Neuron (in vitro differentiated cells): ENCODE results near the gene ACOXL.

Experiments used
- H2AFZ ChIP-seq: one replicate; pipeline ENCODE4 v1.6.1; 2013; ENCODE audit warnings: low read depth, mild to moderate bottlenecking, inconsistent platforms, low read length, moderate library complexity
- H3K27me3 ChIP-seq: one replicate; pipeline ENCODE4 v1.6.1; 2013; ENCODE audit warnings: low read length; ENCODE audit not compliant: insufficient read depth
- H3K36me3 ChIP-seq: one replicate; pipeline ENCODE4 v1.6.1; 2013; ENCODE audit warnings: low read length; ENCODE audit not compliant: insufficient read depth
- H3K4me1 ChIP-seq: one replicate; pipeline ENCODE4 v1.6.1; 2013; ENCODE audit warnings: low read length; ENCODE audit not compliant: insufficient read depth
- H3K4me3 ChIP-seq: 2 replicates; pipeline ENCODE4 v1.5.1; 2013; ENCODE audit warnings: mild to moderate bottlenecking, low read length, moderate library complexity
- H3K9me3 ChIP-seq: one replicate; pipeline ENCODE4 v1.6.1; 2013; ENCODE audit warnings: low read length

The ACOXL gene

DNA sequence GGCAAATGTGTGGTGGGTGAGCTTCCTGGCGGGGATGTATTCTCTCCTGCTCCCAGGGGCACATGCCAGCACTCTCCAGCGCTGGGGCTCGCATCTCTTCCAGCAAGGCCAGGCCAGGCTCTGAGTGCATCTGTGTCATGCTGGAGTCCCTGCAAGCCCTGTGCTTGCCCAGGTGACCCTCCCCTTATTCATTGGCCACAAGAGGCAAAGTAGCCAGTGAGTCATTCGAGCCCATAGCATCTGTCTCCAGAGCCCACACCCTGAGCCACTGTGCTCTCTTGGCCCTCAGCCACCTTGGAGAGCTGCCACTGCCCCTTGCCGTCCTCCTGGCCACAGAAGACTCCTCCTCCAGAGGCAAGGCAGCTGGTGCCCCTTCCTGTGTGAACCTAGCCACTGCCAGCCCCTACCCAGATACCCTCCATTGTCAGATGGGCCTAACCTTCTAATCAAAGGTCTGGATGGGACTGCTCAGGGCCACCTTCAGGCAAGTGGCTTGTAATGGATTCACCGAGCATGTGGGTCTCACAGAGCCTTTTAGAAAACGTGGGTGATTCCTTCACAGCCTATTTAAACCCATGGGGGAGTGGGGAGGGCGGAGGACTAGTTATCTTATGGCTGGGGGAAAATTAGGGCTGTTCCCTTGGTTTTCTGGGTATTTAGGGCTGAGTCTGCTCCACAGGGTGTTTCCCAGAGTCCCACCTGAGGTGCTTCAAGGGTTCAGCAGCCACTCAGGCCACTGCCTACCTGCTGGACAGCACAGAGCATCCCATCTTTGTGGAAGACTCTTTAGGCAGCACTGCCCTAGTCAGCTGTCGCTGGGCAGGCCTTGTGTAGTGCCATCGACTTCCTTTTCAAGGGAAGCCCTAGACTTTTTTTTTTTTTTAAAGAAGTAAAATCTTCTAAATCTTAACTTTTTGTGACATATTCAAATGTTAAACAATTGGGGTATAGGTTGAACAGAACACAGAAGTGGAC, 137.4 kb downstream of the ACOXL start:
- no peaks in the 10 kb centered on the region for H3K27me3 ChIP-seq
- no peaks in the 10 kb centered on the region for H3K9me3 ChIP-seq
- H3K4me1 ChIP-seq = peaks cover 33% of the 10 kb centered on the region
- H2AFZ ChIP-seq = no peak overlapping the region
- no peak overlapping the region for H3K4me3 ChIP-seq
- no peaks in the 10 kb centered on the region for H3K36me3 ChIP-seq

DNA sequence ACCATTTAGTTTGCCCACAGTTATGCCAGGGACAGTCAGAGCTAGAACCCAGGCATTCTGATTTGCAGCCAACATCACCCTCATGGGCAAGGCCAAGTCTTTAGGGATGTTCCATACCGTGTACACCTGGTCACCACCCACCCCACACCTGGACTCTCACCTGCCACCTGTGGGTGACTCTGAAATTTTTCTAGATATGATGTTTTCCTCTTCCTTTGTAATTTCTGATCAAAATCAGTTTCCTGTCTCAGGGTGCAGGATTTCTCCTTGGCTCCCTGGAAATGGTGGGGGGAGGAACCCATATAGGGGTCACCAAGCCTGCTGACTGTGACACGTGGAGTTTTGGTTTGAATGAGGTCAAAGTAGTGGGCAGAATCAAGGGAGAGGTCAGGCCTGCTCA, 138.2 kb downstream of the ACOXL start:
- H3K4me1 ChIP-seq = peaks cover 35% of the 10 kb centered on the region
- no peaks in the 10 kb centered on the region for H3K9me3 ChIP-seq
- no peaks in the 10 kb centered on the region for H3K27me3 ChIP-seq
- H3K4me3 ChIP-seq = no peak overlapping the region
- no peaks in the 10 kb centered on the region for H3K36me3 ChIP-seq
- no peak overlapping the region for H2AFZ ChIP-seq

DNA sequence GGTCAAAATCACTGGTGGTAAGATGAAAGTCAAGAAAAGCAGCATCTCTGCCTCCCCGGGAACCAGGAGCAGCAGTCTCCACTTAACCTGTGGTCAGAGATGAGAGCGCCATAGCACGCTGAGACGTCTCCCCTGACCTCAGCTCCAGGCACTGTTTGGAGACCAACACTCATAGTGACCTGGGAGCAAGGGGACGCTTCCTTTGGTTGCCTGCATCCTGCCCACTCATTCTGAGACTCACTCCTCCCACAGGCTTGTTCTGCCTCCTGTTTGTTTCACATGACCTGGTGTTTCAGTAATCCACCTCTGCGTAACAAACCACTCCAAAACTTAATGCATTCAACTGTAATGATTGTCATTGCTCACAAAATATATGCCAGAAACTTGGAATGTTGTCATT, 139.3 kb downstream of the ACOXL start:
- no peak overlapping the region for H2AFZ ChIP-seq

DNA sequence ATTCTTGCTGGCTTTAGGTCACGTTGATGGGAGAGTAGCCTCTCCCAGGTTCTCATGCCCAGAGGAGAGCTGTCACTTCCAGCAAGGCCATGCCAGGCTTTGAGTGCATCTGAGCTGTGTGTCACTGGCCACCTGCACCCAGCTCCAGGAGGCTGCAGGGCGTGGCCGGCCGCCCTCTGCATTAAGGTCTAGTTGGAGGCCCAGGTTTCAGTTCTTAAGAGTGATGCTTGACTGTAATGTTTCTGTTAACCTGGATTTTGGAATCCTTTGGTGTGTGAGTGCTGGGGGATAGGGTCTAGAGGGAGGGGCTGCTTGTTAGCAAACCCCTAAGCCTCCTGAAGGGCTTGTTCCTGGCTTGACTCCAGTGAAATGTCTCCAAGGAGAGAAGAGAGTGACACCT, 140.1 kb downstream of the ACOXL start:
- Histone ChIP-seq H3K4me1 (peaks cover 27% of the 10 kb centered on the region), H3K27me3 (no peaks in the 10 kb centered on the region), H2AFZ (no peak overlapping the region), H3K9me3 (no peaks in the 10 kb centered on the region), H3K4me3 (no peak overlapping the region), H3K36me3 (no peaks in the 10 kb centered on the region)

More for the DNA sequence above, 139.3 kb downstream of the ACOXL start:
- Histone ChIP-seq H3K36me3 (no peaks in the 10 kb centered on the region), H3K9me3 (no peaks in the 10 kb centered on the region), H3K27me3 (no peaks in the 10 kb centered on the region), H3K4me1 (peaks cover 27% of the 10 kb centered on the region), H3K4me3 (no peak overlapping the region)

DNA sequence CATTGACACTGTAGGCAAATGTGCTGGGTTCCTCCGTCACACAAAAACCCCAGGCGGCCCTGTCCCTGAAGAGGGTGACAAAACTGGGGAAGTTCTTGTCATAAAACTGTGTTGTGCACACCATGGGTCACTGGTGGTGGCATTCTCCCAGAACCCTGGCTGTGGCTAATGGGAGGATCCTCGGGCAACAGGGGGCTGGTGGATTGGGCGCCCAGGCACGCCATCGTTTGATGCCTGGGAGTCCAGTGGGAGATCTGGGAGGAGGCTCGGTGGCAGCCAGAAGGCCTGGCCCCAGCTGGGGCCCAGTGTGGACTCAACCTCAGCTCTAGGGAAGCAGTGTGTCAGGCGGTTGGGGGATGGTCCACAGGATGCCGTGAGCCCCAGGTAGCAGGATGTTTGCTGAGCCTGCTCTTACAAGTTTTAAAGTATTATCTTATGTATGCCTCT, 140.7 kb downstream of the ACOXL start:
- peaks cover 27% of the 10 kb centered on the region for H3K4me1 ChIP-seq
- no peaks in the 10 kb centered on the region for H3K27me3 ChIP-seq
- H3K9me3 ChIP-seq = no peaks in the 10 kb centered on the region
- H2AFZ ChIP-seq = no peak overlapping the region
- no peaks in the 10 kb centered on the region for H3K36me3 ChIP-seq
- no peak overlapping the region for H3K4me3 ChIP-seq

DNA sequence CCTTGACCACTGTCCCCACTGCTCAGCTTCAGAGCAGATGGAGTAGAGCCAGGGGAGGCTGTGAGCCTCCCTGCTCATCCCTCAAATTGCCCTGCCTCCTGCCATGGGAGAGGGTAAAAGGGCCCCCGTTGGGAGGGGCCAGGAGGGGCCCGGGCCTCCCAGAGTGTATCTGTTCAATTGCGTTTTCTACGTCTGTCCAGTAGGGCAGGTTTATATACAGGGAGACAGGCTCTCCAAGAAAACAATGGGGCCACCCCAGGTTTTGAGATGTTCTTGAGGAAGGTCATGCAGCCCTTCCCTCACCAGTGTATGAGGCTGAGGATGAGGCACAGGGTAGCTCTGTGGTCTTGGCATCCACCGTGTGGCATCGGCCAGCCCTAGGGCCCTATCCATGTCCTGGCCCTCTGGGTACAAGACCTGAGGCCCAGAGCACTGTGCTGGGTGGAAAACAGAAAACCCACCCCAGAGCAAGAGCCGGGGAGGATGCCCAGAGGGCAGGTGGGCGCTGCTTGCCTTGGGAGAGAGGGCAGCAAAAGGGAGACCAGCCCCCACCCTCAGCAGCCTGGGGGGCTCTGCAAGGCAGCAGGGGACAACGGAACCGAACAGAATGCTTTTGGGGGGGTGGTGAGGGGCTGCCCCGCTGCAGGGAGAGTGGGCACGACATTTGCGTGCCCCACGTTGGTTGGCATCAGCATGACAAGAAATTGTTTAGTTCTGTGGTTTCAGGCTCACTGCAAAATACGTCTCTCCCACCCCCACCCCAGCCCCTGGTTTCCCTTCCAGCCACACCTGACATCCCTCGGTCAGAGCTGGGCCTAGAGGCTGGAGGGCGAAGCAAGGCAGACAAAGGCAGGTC, 141.5 kb downstream of the ACOXL start:
- Histone ChIP-seq H3K9me3 (no peaks in the 10 kb centered on the region), H3K36me3 (no peaks in the 10 kb centered on the region), H3K4me1 (peaks cover 26% of the 10 kb centered on the region), H3K4me3 (no peak overlapping the region), H2AFZ (no peak overlapping the region), H3K27me3 (no peaks in the 10 kb centered on the region)

DNA sequence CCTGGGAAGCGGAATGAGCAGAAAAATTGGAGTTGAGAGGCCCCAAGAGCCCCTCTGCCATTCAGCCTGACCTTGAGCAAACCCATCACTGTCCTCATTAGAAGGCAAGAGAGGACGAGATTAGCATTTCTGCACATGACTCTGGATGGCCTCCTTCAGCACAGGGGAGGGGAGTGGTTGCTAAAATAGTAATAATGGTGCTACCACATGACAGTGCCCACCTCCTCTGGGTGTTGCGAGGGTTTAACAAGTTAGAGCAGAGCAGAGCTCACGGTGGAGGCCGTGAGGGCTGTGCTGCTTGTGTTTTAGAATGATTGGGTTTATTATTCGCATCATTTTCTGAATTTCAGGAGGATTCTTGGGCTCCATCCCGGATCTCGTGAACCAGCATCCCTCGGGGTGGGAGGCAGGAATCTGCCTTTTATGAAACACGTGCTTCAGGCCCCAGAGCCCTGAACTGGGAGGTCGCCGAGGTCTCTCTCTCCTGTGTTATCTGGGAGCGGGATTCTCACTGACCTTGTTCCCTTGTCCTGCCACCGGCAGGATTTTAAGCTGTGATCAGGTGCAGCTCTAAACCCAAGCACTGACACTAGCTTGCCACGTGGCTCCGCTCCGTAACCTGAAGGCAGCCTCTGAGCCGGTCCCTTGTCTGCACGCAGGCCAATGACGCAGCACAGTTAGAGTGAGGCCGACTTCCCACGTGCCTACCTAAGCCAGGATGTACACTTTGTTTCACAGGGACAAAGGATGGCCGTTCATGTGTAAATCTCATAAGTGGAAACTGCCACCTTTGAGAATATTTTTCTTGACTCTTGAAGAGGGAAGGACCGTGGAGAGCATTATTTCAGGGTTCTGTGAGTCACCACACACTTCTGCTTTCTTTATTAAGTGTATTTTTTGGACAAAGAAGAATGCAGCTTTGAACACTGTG, 142.3 kb downstream of the ACOXL start:
- H2AFZ ChIP-seq = no peak overlapping the region
- H3K27me3 ChIP-seq = no peaks in the 10 kb centered on the region
- peaks cover 17% of the 10 kb centered on the region for H3K4me1 ChIP-seq
- no peaks in the 10 kb centered on the region for H3K36me3 ChIP-seq
- no peaks in the 10 kb centered on the region for H3K9me3 ChIP-seq
- no peak overlapping the region for H3K4me3 ChIP-seq

DNA sequence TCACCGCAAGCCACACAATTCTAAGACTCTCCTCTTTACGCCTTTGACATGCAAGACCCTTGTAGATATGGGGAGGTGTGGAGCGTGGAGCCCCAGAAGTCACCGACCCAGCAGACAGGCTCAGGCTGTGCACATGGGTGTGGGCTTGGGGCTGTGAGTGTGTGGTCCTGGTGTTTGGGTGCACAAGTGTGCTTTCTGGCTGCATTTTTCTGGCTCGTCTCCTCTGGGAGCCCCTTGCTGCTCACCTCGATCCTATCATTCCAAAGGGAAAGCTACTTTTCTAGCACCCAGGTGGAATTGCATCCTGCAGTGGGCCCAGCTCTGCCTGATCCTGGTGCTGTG, 143.0 kb downstream of the ACOXL start:
- peaks cover 17% of the 10 kb centered on the region for H3K4me1 ChIP-seq
- H3K4me3 ChIP-seq = no peak overlapping the region
- no peak overlapping the region for H2AFZ ChIP-seq
- no peaks in the 10 kb centered on the region for H3K9me3 ChIP-seq
- H3K36me3 ChIP-seq = no peaks in the 10 kb centered on the region
- no peaks in the 10 kb centered on the region for H3K27me3 ChIP-seq

DNA sequence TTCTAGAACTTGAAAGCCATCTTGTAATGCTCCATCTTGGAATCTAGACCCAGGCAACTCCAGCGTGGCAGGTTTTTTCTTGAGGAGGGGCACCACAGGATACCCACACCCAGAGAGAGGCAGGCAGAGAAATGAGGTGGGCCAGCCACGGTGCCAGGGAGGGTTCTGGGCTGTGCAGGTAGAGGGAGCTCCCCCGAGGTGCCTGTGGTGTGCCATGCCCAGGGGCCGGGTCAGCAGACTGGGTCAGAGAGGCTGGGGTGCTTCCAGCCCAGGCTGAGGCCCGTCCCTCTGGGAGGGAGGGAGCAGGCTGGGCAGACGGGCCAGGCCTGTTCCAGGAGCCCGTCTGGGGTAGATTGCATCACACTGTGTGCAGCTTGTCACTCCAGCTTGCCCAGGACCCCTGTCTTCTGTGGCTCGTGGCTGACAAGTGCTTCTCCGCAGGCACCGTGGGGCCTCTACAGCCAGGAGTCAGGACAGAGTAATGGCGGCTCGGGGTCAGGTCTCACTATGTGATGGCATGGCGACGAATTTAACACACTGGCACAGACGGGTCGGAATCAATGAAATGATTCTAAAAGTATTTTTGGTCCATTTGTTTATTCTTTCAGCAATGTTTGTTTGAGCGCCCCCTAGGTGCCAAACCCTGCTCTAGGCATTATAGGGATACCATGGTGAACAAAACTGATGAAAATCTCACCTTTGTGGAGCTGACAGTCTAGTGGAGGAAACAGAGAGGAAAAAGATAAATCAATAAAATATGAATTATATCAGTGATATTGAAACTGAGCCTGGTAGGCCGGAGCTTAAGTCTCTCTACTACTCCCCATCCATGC, 144.0 kb downstream of the ACOXL start:
- H3K4me3 ChIP-seq = no peak overlapping the region
- H3K36me3 ChIP-seq = no peaks in the 10 kb centered on the region
- no peaks in the 10 kb centered on the region for H3K9me3 ChIP-seq
- H3K27me3 ChIP-seq = no peaks in the 10 kb centered on the region
- H3K4me1 ChIP-seq = peaks cover 16% of the 10 kb centered on the region
- no peak overlapping the region for H2AFZ ChIP-seq

DNA sequence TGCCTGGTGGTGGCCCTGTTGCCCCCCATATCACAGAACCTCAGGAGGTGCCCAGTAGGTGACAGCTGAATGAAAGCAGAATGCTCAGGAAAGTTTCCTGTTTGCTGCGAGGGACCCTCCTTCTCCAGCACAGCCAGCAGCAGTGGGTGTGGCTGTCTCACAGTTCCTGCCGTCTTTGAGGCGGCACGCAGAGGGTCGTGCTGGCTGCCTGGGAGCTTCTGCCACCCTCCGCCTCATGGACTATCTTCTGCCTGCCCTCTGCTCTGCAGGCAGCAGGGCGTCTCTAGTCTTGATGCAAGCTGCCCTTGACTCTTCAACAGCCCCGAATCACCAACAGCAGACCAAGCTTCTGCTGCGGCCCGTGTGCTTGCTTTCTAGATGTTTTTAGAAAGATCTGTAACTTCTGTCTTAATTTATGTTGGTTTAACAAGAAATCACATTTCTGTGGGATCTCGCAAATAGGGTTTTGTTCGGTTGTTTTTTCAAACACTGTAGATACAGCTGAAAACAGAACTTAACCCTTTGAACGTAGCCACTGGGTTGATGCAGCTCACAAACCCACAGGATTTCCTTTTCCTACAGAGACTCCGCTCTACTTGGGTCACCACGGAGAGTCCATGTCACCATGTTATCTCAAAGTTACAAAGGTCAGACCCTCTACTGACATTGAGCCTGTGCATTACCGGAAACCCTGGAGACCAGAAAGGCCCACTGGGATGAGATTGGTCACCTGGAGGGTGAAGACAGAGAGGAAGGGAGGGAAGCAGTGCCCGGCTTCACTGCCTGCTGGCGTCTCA, 144.9 kb downstream of the ACOXL start:
- Histone ChIP-seq H3K36me3 (no peaks in the 10 kb centered on the region), H3K27me3 (no peaks in the 10 kb centered on the region), H3K9me3 (no peaks in the 10 kb centered on the region), H2AFZ (no peak overlapping the region), H3K4me1 (peaks cover 15% of the 10 kb centered on the region), H3K4me3 (no peak overlapping the region)

DNA sequence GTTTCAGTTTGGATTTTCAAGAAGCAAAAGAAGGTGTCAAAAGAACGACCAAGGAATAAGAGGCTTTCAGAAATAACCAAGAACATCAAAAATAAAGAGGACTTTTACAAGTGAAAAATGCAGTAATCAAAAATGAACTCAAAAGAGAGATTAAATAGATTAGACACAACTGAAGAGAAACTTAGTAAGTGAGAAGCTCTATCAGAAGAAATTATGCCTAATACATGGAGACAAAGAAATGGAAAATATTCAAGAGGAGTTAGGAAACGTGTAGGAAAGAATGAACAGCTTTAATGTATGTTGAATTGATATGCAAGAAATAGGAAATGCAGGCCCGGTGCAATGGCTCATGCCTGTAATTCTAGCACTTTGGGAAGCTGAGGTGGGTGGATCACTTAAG, 145.8 kb downstream of the ACOXL start:
- H3K9me3 ChIP-seq = no peaks in the 10 kb centered on the region
- no peak overlapping the region for H2AFZ ChIP-seq
- no peaks in the 10 kb centered on the region for H3K36me3 ChIP-seq
- no peak overlapping the region for H3K4me3 ChIP-seq
- no peaks in the 10 kb centered on the region for H3K27me3 ChIP-seq
- H3K4me1 ChIP-seq = peaks cover 15% of the 10 kb centered on the region
